GM13977 (cell line): Measurements from ENCODE around the gene LILRA6.

Experiments used
- DNase-seq: peaks from one replicate; pipeline ENCODE4 v3.0.0; 2012; ENCODE audit warnings: low spot score
- in situ Hi-C: fragments of 300-500 bp; cut with MboI; formaldehyde crosslinking; loops from one replicate; pipeline ENCODE4 v1.12.0; 2022; ENCODE audit warnings: low sequenced_read_pairs, low pct_unique_long_range_greater_than_20kb, mixed read lengths, inconsistent platforms; ENCODE audit not compliant: unreplicated experiment
- TF ChIP-seq, protein P1 (sequence below): IDR thresholded peaks from 2 replicates; pipeline ENCODE4 v1.5.1; 2012; ENCODE audit warnings: mild to moderate bottlenecking, control low read depth; ENCODE audit not compliant: insufficient read depth; ENCODE audit errors: extremely low read depth, missing control alignments

Gene LILRA6

DNA sequence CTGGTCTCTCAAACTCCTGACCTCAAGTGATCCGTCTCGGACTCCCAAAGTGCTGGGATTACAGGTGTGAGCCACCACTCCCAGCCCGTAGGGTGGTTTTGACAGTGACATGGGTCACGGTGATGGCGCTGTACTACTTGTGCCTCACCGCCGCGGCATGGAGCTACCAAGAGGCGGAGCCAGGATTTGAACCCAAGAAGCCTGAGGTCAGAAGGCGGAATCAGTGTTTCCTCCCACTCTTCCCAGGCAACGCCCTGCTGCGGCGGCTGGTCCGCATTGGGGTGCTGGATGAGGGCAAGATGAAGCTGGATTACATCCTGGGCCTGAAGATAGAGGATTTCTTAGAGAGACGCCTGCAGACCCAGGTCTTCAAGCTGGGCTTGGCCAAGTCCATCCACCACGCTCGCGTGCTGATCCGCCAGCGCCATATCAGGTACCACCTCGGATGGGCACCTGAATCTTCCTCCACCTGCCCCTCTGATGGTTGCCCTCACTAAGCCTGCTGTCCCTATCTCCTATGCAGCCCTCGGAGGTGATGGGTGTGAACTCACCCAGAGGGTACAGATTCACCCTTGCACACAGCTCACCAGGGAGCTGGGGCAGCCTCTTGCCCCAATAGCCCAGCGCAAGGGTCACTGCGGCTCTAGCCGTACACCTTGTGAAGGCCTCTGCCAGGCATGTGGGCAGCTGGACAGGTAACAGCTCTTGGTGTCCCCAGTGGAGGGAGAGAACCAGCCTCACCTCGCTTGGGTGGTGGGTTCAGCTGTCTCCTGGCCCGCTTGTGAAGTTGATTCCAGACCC lies 36.4 kb downstream of the LILRA6 start:
- in situ Hi-C loops: no loop called here
- DNase-seq: no peak
- TF ChIP-seq, protein P1, sequence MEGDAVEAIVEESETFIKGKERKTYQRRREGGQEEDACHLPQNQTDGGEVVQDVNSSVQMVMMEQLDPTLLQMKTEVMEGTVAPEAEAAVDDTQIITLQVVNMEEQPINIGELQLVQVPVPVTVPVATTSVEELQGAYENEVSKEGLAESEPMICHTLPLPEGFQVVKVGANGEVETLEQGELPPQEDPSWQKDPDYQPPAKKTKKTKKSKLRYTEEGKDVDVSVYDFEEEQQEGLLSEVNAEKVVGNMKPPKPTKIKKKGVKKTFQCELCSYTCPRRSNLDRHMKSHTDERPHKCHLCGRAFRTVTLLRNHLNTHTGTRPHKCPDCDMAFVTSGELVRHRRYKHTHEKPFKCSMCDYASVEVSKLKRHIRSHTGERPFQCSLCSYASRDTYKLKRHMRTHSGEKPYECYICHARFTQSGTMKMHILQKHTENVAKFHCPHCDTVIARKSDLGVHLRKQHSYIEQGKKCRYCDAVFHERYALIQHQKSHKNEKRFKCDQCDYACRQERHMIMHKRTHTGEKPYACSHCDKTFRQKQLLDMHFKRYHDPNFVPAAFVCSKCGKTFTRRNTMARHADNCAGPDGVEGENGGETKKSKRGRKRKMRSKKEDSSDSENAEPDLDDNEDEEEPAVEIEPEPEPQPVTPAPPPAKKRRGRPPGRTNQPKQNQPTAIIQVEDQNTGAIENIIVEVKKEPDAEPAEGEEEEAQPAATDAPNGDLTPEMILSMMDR: no peak

- TF ChIP-seq, protein P1: no peak
- in situ Hi-C loops: no loop called here
- DNase-seq: no peak
Measured at GRCh38 chr19:54204767-54205468, 37.7 kb downstream of the LILRA6 start.

DNA sequence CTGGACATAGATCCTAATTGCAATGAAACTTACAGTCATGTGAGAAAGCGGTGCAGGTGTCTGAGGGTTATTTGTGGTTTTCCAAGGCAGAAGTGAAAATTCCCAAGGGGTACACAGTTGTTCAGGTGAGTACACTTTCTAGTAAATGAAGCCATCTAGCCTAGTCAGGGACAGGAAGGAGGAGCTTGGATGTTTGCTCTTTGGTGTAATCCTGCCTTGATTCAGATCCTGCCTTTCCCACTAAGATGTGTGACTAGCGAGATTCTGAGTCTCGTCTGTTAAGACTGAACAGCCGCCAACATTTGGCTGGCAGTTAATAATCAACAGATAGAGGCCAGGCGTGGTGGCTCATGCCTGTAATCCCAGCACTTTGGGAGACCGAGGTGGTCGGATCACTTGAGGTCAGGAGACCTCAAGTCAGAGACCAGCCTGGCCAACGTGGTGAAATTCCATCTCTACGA lies 39.4 kb downstream of the LILRA6 start:
- in situ Hi-C loops: no loop called here
- TF ChIP-seq, protein P1: no peak
- DNase-seq: no peak

- TF ChIP-seq, protein P1: no peak
- no peak for DNase-seq
- in situ Hi-C loops: no loop called here
Measured at GRCh38 chr19:54201980-54202379, 40.6 kb downstream of the LILRA6 start.

DNA sequence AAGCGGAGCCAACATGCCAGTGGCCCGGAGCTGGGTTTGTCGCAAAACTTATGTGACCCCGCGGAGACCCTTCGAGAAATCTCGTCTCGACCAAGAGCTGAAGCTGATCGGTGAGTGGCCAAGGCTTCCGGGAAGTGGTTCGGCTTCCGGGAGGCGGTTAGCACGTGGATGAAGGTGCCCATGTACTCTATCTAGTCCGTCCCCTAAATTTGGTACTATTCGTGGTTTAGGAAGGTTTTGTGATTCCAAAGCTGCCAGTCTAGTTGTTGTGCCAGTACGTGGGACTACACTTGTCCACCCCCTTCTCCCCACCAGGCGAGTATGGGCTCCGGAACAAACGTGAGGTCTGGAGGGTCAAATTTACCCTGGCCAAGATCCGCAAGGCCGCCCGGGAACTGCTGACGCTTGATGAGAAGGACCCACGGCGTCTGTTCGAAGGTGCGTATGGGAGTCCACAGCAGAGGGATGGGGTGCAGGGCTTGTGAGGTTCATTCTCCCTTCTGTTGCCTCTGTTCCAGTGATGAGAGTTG lies 41.4 kb downstream of the LILRA6 start:
- in situ Hi-C loops: no loop called here
- DNase-seq: no peak
- TF ChIP-seq, protein P1: no peak

- DNase-seq: no peak
- TF ChIP-seq, protein P1: no peak
- in situ Hi-C loops: no loop called here
Measured at GRCh38 chr19:54199401-54199800, 43.2 kb downstream of the LILRA6 start.
